HG03565 (cell line): Measurements from ENCODE around the gene DENND1B.
"Not testable (repeated sequence)": the region's sequence is repeated elsewhere in the genome, so short reads cannot be mapped to it uniquely, and the experiment has no call there.

Source experiments
- ATAC-seq: cut with Tn5 transposase; IDR thresholded peaks from one replicate; pipeline ENCODE4 v1.9.1; 2021; ENCODE audit warnings: mild to moderate bottlenecking, moderate library complexity; ENCODE audit not compliant: unreplicated experiment

DENND1B gene

DNA sequence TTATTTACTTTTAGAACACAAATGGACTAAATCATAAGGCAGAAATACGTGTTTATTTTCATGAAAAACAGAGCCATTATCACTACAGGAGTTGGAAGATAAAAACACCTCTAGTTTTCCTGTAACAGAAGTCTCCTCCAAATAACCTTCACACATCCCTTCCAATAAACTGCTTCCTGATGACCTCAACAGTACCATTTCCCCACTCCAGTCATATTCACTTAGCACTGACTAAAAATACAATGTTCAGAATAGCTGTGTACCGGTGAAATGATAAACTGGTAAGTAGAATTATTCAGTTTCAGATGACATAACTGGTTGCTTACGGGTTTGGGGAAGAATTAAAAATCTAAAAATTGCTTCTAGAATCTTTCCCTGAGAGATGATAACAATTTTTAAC, 137.9 kb downstream of the DENND1B start:
- no peak for ATAC-seq

DNA sequence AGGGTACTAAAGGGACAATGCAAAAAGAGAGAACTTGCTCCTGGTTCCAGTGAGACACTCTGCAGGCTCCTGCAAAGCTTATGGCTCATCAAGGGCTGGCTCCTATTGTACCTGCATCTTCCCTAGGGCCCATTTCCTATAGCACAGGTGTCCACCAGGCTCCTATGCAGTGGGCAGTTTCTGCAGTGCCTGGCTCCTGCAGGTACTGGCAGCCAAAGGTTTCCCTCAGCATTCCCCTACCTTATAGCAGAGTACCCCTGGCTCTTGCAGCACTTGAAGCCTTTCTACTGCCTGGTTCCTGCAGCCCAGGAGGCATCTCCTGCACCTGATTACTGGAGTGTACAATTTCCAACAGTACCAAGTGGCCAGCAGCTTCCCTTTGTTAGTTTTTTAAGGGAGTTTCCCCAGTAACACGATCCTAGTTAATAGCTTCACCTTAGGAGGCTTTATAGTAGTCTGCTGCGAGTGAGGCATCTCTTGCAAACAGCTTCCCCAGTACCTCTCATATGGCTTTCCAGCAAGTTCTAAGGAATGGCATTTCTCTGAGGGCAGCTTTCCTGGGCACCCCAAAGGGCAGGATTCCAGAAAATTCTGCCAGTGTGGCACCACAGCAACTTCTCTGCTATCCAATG, 141.7 kb downstream of the DENND1B start:
- ATAC-seq: no peak

DNA sequence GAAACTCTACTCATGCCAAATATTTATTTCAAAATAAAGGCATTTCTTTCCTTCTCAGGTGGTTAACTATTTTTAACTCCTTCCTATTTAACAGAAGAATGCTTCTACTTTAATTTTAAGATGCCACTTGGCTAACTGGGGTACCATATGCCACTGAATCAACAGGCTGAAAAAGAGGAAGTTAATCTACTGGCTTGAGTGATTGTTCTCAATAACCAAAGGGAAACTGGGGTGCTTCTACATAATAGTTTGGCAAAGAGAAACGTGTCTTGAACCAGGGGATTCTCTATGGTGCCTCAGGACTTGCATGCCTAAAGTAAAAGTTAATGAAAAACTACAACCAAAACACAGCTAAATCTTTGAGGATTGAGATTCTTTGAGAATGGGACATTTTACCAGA, 142.6 kb downstream of the DENND1B start:
- no peak for ATAC-seq

DNA sequence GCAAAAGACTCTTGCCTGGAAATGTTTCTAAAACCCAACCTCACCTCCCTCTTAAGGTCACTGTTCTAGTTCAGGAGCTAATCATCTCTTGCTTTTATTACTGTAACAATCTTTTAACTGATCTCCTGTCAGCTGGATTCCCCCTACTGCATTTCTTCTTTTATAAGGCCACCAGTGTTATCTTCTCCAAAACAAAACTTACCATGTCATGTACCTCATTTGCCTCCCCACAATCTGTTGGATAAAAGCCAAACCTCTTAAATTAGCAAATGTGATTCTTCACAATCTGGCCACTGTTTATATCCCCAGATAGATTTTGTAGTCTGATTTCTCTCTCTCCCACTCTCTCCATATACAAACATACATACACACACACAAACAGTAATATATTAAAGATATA, 143.3 kb downstream of the DENND1B start:
- ATAC-seq: no peak

DNA sequence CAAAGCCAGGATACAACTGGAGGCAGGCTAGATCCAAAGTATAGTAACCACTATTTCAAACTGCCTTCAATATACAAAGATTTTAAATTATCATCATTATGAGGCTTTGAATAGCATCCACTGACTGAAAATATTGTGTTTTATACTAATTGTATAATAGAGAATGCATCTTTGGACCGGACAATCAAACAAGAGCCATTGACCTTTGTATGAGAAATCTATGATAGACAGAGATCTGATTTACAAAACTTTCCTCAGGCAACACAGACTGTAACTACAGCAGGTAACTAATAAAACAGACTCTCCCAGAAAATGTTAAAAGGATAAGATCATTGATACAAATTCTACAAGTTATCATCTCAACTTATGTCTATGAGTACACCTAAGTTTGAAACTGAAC, 152.9 kb downstream of the DENND1B start:
- no peak for ATAC-seq

DNA sequence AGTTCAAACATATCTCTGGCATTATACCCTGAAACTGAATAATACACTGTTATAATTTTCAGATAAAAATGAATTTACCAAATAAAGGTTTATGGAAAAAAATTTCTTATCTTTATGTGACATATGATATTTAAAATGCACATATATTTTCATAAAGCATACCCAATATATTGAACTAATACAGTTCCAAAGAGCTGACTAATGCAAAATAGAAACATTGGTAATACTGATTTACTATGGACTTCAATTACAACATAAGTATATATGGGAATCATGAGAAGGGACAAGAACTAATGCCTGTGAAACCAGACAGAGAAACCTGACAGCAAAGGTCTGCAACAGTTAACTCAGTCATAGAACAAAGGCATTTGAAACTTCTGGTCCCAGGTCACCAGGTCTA, 153.5 kb downstream of the DENND1B start:
- no peak for ATAC-seq

DNA sequence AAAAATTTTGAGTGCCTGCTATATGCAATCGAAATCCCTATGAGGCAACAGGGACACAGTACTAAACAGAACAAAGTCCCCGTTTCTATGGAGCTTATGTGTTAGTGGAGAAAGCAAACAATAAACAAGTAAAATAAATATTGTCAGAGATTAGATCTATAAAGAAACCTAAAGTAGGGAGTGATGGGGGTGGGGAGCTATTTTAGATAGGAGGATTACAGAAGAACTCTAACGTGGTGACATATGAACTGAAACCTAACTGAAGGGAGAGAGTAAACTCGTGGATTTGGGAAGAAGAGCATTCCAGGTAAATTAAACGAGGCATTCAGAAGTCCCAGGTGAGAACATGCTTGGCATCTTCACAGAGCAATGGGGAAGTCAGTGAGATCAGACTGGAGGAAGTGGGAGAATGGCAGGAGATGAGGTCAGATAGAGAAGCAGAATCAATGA, 154.5 kb downstream of the DENND1B start:
- ATAC-seq: no peak

DNA sequence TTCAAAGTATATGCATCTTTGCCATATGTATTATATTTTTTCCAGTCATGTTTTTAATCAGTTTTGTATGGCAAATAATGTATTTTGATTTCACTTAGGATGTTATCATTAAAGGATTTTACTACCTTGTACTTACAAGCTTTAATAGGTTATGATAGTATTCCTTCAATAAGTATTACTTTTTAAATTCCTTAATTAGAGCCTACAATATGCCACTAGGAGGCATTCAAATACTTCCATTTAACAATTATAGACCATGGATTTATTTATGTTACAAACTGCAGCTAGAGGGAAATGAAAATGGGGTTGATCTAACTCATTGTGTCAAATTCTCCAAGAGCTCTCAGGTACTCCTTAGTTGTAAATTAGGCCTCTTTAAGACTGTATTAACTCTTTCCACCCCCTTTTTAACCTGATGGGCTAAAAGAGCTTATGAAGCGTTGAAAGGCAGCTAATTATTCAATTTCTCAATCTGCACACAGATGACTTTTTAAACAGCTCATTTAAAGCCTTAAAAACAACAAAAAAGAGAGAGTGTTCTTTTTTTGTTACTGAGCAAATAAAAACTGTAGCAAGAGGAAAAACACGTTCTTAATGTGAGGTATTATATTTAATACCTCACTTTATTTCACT, 156.2 kb downstream of the DENND1B start:
- no peak for ATAC-seq

DNA sequence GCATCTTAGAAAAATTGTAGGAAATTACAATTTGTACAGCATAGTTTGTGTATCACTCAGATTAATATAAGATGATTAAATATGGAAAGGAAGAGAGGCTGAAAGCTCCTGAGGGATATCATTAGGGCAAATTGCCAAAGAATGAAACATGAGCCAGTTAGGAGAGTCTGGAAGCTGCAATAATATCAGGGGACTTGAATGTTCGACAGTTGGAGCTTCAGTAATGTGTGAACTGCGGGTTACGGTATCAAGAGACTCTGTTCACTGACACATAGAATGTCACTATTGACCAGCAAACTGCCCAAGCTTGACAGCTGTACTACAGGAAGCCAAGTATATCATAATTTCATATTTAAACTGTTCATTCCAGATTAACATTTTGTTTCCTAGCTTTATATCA, 157.2 kb downstream of the DENND1B start:
- no peak for ATAC-seq

DNA sequence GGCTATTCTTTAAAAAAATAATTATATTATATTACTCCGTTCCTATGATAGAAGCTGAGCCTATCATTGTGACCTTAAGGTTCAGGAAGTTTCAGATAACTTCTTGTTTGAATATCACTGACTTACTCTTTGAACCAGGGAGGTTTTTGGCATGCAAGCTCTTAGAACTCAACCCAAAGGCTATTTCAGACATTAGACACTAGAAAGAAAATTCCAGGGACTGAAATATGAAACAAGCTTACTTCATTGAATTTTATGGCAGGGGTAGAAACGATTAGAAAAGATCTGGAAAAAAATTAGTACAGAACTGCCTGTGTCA, 159.6 kb downstream of the DENND1B start:
- no peak for ATAC-seq

DNA sequence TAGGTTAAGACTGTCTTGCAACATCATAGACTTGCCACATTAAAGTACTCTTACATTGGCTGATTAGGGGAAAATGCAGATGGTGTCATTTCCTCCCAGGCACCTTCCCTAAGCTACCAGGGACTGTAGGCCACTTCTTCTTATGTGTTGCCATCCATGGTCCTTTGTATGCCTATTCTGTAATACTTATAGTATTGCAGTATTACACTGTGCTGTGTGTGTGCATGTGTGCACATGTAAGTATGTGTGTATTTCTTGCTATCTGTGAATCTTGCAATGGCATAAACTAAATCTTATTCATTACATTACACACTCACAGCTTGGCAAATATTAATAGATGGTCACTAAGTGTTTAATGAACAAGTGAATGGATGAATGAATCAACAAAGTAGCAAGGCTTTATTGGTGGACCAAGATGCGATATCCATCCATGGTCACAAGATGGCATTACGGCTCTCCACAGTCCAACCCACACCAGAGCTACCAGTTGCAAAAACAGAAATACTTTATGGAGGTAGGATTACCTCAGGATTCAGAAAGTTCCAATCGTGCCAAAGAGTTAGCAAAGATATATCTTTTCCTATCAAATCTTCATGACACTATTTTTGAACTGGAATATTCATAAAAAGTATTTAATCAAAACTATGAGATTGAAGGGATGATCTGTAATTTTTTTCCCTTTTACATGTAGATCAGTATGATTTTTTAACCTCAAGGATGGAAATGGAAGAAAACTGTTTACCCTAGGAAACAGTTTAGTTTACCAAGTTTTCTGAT, 160.2 kb downstream of the DENND1B start:
- peak; percentile 66 for ATAC-seq

DNA sequence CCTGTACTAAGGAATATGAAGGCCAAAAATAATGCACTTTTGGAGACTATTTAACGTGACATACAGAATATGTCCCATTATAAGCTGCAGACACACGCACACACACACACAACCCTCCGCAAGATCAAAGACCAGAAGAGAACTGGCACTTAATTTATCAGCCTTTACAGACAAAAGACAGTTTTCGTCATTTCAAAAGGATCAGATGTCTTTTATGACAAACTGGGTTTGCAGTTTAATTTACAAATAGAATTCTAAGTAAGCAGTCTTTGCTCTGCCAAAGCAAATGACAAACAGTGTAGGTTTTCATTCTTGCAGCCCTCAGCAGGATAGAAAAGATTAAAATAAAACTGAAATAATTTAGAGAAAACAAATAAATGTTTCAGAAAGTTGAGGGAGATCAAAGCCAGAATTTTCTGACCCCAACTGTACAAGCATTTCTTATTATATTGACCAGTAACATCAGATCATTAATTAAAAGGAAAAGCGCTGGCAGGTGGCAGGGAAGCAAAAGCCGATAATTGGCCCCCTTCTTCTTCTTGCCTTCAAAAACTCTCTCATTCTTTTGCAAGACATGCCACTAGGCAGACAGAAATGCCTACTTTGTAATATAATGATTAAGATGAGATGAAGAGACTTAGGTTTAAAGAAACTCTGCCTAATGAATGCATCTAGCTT, 169.0 kb downstream of the DENND1B start:
- ATAC-seq: no peak

DNA sequence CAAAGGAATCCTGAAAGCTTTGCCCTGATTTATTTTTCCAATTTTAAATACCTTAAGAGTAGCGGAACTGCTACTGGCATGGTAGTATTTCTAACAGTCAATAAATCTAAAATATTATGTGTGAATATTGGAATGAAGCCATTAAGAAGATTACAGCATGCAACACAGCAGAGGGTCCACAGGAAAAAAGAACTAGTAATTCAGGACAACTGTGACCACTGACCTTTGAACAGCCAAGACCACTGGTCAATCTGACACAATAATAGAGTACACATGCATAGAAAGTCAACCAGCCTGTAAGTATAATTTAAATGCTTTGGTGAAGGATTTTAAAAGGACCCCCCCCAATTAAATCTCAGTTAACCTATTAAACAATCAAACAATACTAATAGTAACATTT, 171.0 kb downstream of the DENND1B start:
- no peak for ATAC-seq

DNA sequence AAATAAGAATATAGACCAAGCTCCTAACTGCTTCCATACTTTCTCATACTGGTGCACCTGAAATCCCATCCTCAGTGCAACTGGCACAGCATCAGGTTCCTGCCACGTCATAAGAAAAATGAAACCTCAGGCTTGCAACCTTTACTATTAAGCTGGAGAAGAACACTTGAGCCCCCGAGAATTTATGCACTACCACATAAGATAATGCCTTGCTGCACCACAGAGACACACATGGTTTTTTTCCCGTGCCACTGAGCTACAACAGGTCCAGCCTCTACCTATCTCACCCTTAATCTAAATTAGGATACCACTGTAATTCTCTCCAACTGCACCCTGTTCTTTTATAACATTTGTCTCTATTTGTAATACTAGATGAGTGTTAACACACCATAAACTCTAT, 174.5 kb downstream of the DENND1B start:
- no peak for ATAC-seq

DNA sequence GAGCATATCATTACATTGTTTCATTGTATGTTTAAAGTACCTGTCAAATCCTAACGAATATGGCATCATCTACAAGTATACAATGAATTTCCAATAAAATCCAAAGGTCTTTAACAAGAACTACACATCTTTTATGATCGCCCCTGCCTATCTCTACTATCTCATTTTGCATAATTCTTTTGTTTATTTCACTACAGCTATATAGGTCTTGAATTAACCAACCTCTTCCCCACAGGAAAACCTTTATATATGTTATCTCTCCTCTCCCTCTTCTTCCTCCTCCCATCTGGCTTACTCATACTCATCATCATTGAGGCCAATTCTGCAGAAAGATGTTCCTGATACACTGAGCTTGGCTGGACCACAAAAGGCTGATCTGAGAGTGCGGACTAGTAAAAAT, 175.5 kb downstream of the DENND1B start:
- ATAC-seq: no peak

DNA sequence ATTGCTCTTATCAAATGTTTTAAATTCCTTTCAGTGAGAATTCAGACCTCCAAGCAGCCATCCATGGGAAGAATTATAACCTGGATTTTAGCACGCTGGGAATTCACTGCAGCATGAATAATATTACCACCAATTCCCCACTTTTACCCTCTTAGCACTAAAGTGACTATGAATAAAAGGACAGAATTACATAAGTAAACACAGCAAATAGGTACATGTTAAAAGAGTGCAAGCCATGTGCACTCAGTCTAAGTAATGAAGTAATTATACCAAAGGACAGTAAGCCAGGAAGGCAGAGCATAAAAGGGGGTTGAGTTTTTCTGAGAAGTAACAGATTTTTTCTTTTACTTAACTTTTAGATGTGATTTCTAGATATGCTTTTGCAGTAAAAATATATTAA, 176.3 kb downstream of the DENND1B start:
- ATAC-seq: no peak

DNA sequence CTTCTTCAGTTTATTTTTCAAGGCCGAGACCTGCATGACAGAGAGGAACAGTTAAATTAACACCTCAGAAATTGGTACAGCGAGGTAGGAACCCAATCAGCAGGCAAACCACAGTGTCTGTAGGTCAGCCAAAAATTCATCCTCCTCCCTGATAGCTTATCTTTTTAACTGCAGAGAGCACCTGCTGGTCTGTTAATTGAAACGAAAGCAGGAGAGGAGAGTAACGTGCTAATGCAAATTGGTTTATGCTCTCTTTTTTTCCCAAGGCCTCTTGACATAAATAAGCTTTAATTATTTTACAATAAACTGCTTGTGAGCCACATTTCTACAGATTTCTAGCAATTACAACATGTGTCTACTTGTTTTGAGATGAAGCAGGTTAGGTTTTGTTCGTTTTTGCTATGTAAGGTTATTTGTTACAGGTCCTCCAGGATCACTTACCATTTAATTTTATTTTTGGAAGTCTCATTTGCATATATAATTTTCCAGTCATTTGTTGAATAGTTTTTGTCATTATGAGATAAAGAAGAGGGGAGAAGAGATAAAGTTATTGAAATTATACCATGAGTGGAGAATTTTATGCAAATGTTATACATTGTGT, 179.9 kb downstream of the DENND1B start:
- ATAC-seq: no peak

DNA sequence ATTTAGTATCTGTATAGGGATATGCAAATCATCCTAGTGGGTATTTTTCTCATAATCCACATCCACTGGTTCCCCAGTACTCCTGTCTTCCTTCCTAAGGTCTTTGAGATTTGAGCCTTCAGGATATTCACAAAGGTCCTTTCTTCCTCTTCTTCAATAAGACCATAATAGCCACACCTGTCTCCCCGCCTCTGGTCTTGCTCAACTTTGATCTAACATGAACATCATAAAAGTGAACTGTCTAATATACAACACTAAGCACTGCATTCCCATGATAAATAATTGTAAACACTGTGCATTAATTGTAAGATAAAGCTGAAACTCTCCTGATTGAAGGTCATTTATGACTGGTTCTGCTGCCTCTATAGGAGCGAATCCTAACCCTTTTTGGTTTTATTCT, 184.6 kb downstream of the DENND1B start:
- ATAC-seq: no peak

DNA sequence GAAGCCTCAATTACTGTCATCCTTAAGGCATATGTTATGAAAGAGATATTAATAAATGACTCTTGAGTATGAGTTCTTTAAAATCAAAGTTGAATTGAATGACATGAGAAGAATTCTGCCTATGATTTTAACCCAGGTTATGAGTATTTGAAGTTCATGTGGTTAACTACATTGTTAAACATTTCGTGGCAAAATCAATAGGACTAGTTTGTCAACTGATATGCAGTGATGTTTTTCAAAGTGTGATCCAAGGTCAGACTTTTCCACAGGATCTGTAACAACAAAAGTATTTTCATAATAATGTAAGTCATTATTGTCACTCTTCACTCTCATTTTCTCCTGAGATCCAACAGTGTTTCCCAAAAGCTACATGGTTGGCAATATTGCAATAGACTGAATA, 189.5 kb downstream of the DENND1B start:
- ATAC-seq: no peak

DNA sequence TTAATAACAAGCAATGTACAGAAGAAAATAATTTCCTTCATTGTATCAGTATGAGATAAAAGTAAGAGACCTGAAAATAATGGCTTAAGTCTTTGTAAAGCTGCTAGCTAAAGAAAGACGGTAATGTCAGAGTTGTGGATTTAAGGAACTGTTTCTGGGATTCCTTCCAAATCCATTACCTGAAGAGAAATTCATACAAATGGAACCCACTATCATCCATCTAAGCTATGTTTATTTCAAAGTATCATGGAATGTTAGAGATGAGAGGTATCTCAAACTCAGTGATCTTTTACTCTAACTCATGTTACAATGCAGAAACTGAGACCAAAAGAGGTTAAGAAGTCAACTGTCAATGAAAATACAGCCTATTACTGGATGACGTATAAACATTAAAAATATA, 197.7 kb downstream of the DENND1B start:
- no peak for ATAC-seq

DNA sequence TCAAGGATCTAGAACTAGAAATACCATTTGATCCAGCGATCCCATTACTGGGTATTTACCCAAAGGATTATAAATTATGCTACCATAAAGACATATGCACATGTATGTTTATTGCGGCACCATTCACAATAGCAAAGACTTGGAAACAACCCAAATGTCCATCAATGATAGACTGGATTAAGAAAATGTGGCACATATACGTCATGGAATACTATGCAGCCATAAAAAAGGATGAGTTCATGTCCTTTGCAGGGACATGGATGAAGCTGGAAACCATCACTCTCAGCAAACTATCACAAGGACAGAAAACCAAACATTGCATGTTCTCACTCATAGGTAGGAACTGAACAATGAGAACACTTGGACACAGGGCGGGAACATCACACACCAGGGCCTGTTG, 199.7 kb downstream of the DENND1B start:
- ATAC-seq: not testable (repeated sequence)
